SH-SY5Y (cell line): ENCODE measurements around the gene KLF11.

Experiments
- GATA2 ChIP-seq: IDR thresholded peaks from 2 replicates; pipeline ENCODE4 v1.6.1; 2011; ENCODE audit warnings: mild to moderate bottlenecking, low read depth, low read length
- GATA3 ChIP-seq: IDR thresholded peaks from 2 replicates; pipeline ENCODE4 v1.6.1; 2011; ENCODE audit warnings: low read depth, mild to moderate bottlenecking, low read length, moderate library complexity

DNA sequence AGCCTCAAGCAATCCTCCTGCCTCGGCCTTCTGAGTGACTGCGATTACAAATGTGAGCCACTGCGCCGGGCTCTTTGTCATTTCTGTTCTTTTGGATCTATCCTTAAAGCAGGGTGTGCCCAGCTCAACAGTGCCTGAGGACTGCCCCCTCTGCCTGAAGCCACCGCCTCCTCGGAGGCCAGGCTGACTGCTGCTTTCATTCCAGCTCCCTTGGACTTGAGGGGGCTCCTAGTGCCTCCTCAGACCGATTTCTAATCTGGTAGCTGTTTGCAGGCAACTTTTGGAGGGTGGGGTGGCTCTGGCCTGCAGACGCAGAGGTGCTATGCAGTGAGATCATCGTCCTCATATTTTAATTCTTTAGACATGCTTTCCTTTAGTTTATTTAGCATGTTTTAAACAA, 35.9 kb upstream of the KLF11 start:
- TF ChIP-seq GATA2 (no peak), GATA3 (no peak)
